ENCODE measurements around the gene ST7.

- TF ChIP-seq CTCF (optimal IDR thresholded peaks at IDR 0.05 in 1 of 3, IDR thresholded peaks at IDR 0.05 in 1 of 3, conservative IDR thresholded peaks at IDR 0.05 in 1 of 3; ENCODE audit: extremely low read depth in 1 of 3, insufficient read depth in 2 of 3, low read length in 3 of 3): no peak
- no peak for TF ChIP-seq EZH2 (IDR thresholded peaks at IDR 0.05; ENCODE audit: low read length)
Measured at GRCh38 chr7:117277576-117277975, 324.3 kb downstream of the ST7 start.
